Spleen (tissue), 13 donors: Measurements from ENCODE around the gene CYP4A22. TPM values are rescaled to one million over a fixed set of nuclear protein-coding genes. Genes with fewer than 3 reads are reported as not detected.
"Not testable (repeated sequence)": the region's sequence is repeated elsewhere in the genome, so short reads cannot be mapped to it uniquely, and the experiment has no call there.

Source experiments
- DNase-seq: peaks from one replicate; pipeline ENCODE4 v3.0.0-alpha.2; 2020
- H3K27ac ChIP-seq, 8 donors: fragments of 200-600 bp; sonication (generic) in 7 of 8; 1 replicate in 4 of 8; 2 replicates in 4 of 8; pipeline versions ENCODE4 v1.5.0 to v1.8.0; 2016 to 2021; ENCODE audit warnings: inconsistent platforms in 4 of 8, mild to moderate bottlenecking in 4 of 8, moderate library complexity in 1 of 8
- H3K27me3 ChIP-seq, 7 donors: fragments of 200-600 bp; sonication (generic) in 6 of 7; replicated peaks in 1 of 7; 1 replicate in 4 of 7; 2 replicates in 3 of 7; pipeline versions ENCODE4 v1.5.0 to v1.8.0; 2016 to 2021; ENCODE audit warnings: inconsistent platforms in 3 of 7, mild to moderate bottlenecking in 1 of 7
- H3K36me3 ChIP-seq, 6 donors: fragments of 200-600 bp; sonication (generic) in 5 of 6; 1 replicate in 4 of 6; 2 replicates in 2 of 6; pipeline versions ENCODE4 v1.5.0 to v1.8.0; 2016 to 2021; ENCODE audit warnings: inconsistent platforms in 2 of 6
- H3K4me1 ChIP-seq, 6 donors: fragments of 200-600 bp; sonication (generic) in 5 of 6; 1 replicate in 3 of 6; 2 replicates in 3 of 6; pipeline versions ENCODE4 v1.5.0 to v1.8.0; 2016 to 2021; ENCODE audit warnings: inconsistent platforms in 3 of 6
- H3K4me3 ChIP-seq, 8 donors: fragments of 200-600 bp; sonication (generic) in 7 of 8; 1 replicate in 4 of 8; 2 replicates in 4 of 8; pipeline versions ENCODE4 v1.5.0 to v1.8.0; 2016 to 2021; ENCODE audit warnings: inconsistent platforms in 4 of 8, mild to moderate bottlenecking in 4 of 8, moderate library complexity in 2 of 8
- H3K9me3 ChIP-seq, 8 donors: fragments of 200-600 bp; sonication (generic) in 7 of 8; 1 replicate in 4 of 8; 2 replicates in 4 of 8; pipeline versions ENCODE4 v1.5.0 to v1.8.0; 2016 to 2021; ENCODE audit warnings: inconsistent platforms in 4 of 8
- POLR2A ChIP-seq, 3 donors: fragments of 450-650 bp; IDR thresholded peaks; one replicate each; pipeline ENCODE4 v1.5.1; 2017; ENCODE audit warnings: antibody characterized with exemption in 3 of 3, mild to moderate bottlenecking in 1 of 3
- POLR2AphosphoS5 ChIP-seq, 3 donors: sonication (generic); formaldehyde crosslinking; IDR thresholded peaks; one replicate each; pipeline ENCODE4 v1.5.1; 2017; ENCODE audit warnings: antibody characterized with exemption in 3 of 3
- WGBS, 5 donors: extraction: QIAGEN DNeasy Blood & Tissue Kit in 3 of 5; methylation state at CpG; one replicate each; pipeline versions ENCODE4 v1.1.5 to v1.1.7; 2013 to 2018; 5-methylcytosine and 5-hydroxymethylcytosine counted together
- intact Hi-C: fragments of 100-400 bp; cut with DNase I; formaldehyde crosslinking; loops from one replicate; pipeline ENCODE4 v1.15.0; 2023; ENCODE audit warnings: low total_unique reads
- long read RNA-seq, 2 donors: transcript quantifications; one replicate each; lab custom pipeline, GENCODE V29; 2026
- polyA plus RNA-seq, 3 donors: library from polyadenylated mRNA; stranded (reverse); fragments of 200-250 nt; gene quantifications; one replicate each; pipeline ENCODE4 v1.2.1, GENCODE V29; 2013
- total RNA-seq, 7 donors: library from RNA; depleted of rRNA in 3 of 7; stranded (reverse); fragments of >200 nt in 3 of 7; fragmentation: NEBNext Ultra II Directional in 4 of 7; extraction: Animal tissue kit (Norgen Biotek cat#: 25700) in 4 of 7; gene quantifications; one replicate each; pipeline versions ENCODE4 v1.1.0 to v1.2.1, GENCODE V29; 2016 to 2021
- TF ChIP-seq, protein P1 (sequence below), 11 experiments: fragments of 200-600 bp in 7 of 11; fragments of 450-650 bp in 4 of 11; sonication (generic) in 4 of 11; IDR thresholded peaks in 8 of 11; conservative IDR thresholded peaks in 3 of 11; 1 replicate in 7 of 11; 2 replicates in 4 of 11; pipeline versions ENCODE4 v1.4.0 to v1.8.0; 2016 to 2021; ENCODE audit warnings: antibody characterized with exemption in 11 of 11, inconsistent platforms in 4 of 11, mild to moderate bottlenecking in 1 of 11
- donor health status: healthy with polysubstance abuse.
- donor health status: DM: no; HTN: no; CAD: no; lungs with moderate emphysema.
- donor health status: DM: no; HTN: no; CAD: no.
- donor health status: Bipolar disorder and iron deficiency.
- donor health status: healthy.
- donor health status: DM: no; HTN: no; CAD: no.
- donor health status: DM: yes; HTN: yes; CAD: no.

CYP4A22 gene, protein sequence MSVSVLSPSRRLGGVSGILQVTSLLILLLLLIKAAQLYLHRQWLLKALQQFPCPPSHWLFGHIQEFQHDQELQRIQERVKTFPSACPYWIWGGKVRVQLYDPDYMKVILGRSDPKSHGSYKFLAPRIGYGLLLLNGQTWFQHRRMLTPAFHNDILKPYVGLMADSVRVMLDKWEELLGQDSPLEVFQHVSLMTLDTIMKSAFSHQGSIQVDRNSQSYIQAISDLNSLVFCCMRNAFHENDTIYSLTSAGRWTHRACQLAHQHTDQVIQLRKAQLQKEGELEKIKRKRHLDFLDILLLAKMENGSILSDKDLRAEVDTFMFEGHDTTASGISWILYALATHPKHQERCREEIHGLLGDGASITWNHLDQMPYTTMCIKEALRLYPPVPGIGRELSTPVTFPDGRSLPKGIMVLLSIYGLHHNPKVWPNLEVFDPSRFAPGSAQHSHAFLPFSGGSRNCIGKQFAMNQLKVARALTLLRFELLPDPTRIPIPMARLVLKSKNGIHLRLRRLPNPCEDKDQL
- total RNA-seq (under 1 TPM in 1 of 7 donors, not detected in 6; 0.43 TPM), polyA plus RNA-seq (not detected)
- long read RNA-seq, donor 1: 0 reads
- long read RNA-seq, donor 2: 0 reads

DNA sequence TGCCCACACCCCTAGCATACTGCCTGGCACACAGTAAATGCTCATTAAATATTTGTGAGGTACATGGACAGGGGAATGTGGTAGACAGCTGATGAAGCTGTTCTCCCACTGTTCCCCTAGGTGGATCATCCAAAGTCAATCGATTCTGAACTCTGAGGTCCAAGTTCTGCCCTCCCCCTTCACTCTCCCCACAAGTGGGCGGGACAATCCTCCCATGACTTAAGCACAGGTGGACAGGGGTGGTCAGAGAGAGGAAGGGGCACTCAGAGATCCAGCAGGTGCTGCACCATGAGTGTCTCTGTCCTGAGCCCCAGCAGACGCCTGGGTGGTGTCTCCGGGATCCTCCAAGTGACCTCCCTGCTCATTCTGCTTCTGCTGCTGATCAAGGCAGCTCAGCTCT, at the start of gene CYP4A22:
Gene CYP4A22 (plus strand): TSS at position 244 of the 400 bp plus-strand sequence. CDS start 45 bp downstream, at position 289.
- H3K4me3 ChIP-seq: no peak within 1 kb of the TSS
- no peaks in the 10 kb centered on the region for H3K4me1 ChIP-seq
- intact Hi-C loops: no loop called here
- DNase-seq: no peak
- H3K36me3 ChIP-seq: no peaks in the 10 kb centered on the region
- 72 to 88% (median 83%) methylated on average over 1 to 4 of the region's 4 CpGs for WGBS, 5 donors
- TF ChIP-seq, protein P1, sequence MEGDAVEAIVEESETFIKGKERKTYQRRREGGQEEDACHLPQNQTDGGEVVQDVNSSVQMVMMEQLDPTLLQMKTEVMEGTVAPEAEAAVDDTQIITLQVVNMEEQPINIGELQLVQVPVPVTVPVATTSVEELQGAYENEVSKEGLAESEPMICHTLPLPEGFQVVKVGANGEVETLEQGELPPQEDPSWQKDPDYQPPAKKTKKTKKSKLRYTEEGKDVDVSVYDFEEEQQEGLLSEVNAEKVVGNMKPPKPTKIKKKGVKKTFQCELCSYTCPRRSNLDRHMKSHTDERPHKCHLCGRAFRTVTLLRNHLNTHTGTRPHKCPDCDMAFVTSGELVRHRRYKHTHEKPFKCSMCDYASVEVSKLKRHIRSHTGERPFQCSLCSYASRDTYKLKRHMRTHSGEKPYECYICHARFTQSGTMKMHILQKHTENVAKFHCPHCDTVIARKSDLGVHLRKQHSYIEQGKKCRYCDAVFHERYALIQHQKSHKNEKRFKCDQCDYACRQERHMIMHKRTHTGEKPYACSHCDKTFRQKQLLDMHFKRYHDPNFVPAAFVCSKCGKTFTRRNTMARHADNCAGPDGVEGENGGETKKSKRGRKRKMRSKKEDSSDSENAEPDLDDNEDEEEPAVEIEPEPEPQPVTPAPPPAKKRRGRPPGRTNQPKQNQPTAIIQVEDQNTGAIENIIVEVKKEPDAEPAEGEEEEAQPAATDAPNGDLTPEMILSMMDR (IDR thresholded peaks at IDR 0.05 in 8 of 11, conservative IDR thresholded peaks at IDR 0.05 in 3 of 11): no peak
- no peak for TF ChIP-seq POLR2A (IDR thresholded peaks at IDR 0.05)
- TF ChIP-seq POLR2AphosphoS5 (IDR thresholded peaks at IDR 0.05): no peak
- H3K9me3 ChIP-seq: no peaks in the 10 kb centered on the region
- no peak within 1 kb of the TSS for H3K27ac ChIP-seq
- H3K27me3 ChIP-seq: peaks cover 0 to 8% (median 0%) of the 10 kb centered on the region in 7 donors

DNA sequence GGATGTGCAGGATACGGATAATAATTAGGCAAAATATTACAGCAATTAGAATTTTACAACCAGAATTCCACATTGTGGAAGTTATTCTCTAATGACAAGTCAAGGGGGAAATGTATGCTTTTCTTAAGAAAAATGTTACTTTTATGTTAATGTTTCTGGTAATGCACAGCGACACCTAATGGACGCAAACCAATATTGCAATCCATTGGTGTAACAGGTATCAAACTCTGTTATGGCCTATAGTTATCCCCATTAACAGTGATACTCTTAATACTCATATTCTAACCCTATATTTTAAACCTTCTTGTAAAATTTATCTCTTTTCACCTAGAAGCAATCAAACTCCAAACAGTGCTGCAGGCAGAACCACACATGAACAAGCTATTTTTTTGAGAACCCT, 47.9 kb upstream of the CYP4A22 start:
- H3K4me3 ChIP-seq, intact Hi-C loops, H3K27me3 ChIP-seq, H3K4me1 ChIP-seq, H3K27ac ChIP-seq, DNase-seq, H3K9me3 ChIP-seq, H3K36me3 ChIP-seq: not testable (repeated sequence)
- WGBS, 5 donors: 6 to 8% (median 7%) methylated on average over 3 of the region's 3 CpGs
- TF ChIP-seq, protein P1 (IDR thresholded peaks at IDR 0.05 in 8 of 11, conservative IDR thresholded peaks at IDR 0.05 in 3 of 11): peak in 9 of 11 experiments; percentile 30 to 72 (median 55)

DNA sequence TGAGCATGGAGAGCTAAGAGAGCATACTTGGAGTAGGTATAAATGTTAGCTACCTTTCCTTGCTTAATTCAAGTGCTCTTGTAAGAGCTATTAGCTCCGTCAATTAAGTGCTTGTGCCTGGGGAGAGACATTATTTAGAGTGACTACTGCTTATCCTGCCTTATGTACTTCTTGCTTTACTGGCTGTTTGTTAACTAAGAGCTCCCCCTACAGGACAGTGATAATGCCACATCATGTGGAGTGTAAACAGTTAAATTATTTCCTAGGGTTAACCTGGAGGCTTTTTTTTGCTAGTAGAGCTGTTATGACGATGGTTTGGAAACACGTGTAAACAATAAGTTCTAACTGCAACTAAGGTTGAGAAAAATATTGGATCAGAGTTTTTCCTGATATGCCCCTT, 45.8 kb upstream of the CYP4A22 start:
- H3K27ac ChIP-seq, H3K9me3 ChIP-seq, intact Hi-C loops, H3K27me3 ChIP-seq, DNase-seq, H3K36me3 ChIP-seq, H3K4me3 ChIP-seq, H3K4me1 ChIP-seq: not testable (repeated sequence)
- WGBS, 5 donors: 27 to 48% (median 37%) methylated on average over 3 of the region's 3 CpGs; no CpG with 5 or more reads in 1 of the 5 donors

DNA sequence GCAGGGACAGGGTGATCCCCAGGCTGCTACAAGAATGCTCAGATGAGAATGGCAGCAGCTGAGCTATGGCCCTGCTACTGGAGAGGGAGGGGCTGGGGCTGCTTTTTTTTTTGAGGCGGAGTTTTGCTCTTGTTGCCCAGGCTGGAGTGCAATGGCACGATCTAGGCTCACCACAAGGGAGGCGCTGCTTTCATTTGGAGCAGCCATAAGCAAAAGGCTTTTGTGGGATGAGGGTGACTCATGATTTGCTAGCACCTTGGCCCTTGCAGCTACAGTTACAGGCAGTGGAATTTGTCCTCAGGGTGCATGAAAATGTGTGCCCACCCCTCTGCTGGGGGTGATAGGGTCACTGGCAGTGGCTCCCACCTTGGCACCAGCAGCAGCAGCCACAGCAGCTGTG, 32.4 kb upstream of the CYP4A22 start:
- intact Hi-C loops: no loop called here
- Histone ChIP-seq H3K4me1 (no peaks in the 10 kb centered on the region), H3K27ac (no peak overlapping the region), H3K36me3 (no peaks in the 10 kb centered on the region), H3K27me3 (no peaks in the 10 kb centered on the region), H3K9me3 (peaks cover 5 to 33% (median 25%) of the 10 kb centered on the region in 8 donors), H3K4me3 (no peak overlapping the region)
- DNase-seq: no peak
- 80 to 100% (median 95%) methylated on average over 2 to 3 of the region's 3 CpGs for WGBS, 5 donors
- TF ChIP-seq POLR2A (IDR thresholded peaks at IDR 0.05): no peak
- TF ChIP-seq POLR2AphosphoS5 (IDR thresholded peaks at IDR 0.05): no peak
- TF ChIP-seq, protein P1 (IDR thresholded peaks at IDR 0.05 in 8 of 11, conservative IDR thresholded peaks at IDR 0.05 in 3 of 11): no peak
